Measurements from ENCODE around the gene ITPR1.

Gene ITPR1

DNA sequence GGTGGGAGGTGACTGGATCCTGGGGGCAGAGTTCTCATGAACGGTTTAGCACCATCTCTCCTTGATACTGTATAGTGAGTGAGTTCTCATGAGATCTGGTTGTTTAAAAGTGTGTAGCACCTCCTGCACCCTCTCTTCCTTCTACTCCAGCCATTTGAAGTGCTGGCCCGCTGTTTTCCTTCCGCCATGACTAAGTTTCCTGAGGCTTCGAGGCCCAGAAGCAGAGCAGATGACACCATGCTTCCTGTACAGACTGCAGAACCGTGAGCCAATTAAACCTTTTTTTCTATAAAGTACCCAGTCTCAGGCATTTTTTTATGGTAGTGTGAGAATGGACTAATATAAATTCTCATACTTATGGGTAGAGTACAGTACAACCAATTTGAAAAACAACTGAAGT, 362.5 kb downstream of the ITPR1 start:
- TF ChIP-seq, protein P1, sequence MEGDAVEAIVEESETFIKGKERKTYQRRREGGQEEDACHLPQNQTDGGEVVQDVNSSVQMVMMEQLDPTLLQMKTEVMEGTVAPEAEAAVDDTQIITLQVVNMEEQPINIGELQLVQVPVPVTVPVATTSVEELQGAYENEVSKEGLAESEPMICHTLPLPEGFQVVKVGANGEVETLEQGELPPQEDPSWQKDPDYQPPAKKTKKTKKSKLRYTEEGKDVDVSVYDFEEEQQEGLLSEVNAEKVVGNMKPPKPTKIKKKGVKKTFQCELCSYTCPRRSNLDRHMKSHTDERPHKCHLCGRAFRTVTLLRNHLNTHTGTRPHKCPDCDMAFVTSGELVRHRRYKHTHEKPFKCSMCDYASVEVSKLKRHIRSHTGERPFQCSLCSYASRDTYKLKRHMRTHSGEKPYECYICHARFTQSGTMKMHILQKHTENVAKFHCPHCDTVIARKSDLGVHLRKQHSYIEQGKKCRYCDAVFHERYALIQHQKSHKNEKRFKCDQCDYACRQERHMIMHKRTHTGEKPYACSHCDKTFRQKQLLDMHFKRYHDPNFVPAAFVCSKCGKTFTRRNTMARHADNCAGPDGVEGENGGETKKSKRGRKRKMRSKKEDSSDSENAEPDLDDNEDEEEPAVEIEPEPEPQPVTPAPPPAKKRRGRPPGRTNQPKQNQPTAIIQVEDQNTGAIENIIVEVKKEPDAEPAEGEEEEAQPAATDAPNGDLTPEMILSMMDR (conservative IDR thresholded peaks at IDR 0.05; ENCODE audit: low read length): no peak
- TF ChIP-seq EZH2phosphoT487 (IDR thresholded peaks at IDR 0.05; ENCODE audit: borderline replicate concordance): no peak

DNA sequence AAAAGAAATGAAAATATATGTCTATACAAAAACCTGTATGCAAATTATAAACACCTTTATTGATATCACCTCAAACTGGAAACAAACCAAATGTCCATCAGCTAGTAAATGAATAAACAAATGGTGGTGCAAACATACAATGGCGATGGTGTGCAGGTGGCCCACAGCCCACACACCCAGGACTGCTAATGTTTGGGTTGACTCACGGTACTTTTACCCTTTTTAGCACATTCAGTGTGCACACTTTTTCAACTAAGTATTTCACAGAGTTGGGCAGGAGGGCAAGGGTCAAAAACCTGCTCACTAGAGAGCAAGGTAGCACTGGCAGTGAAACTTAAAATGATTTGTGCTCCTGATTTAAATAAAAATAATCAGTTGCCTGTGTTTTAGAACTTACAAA, 363.0 kb downstream of the ITPR1 start:
- H4K20me1 ChIP-seq (ENCODE audit: insufficient read depth, low read length, poor library complexity, severe bottlenecking): no peaks in the 10 kb centered on the region
- H3K79me2 ChIP-seq (ENCODE audit: insufficient read depth, low read length): no peaks in the 10 kb centered on the region
- no peaks in the 10 kb centered on the region for H3F3A ChIP-seq (ENCODE audit: low read depth)
- no peak overlapping the region for H3K4me2 ChIP-seq (ENCODE audit: low read depth, low read length, poor library complexity, severe bottlenecking)
- H3K27me3 ChIP-seq (ENCODE audit: insufficient read depth, low read length, poor library complexity, severe bottlenecking): no peaks in the 10 kb centered on the region
- no peak overlapping the region for H3K9ac ChIP-seq (ENCODE audit: low read depth, low read length, poor library complexity, severe bottlenecking)
- TF ChIP-seq, protein P1 (conservative IDR thresholded peaks at IDR 0.05; ENCODE audit: low read length): no peak
- no peak for TF ChIP-seq EZH2phosphoT487 (IDR thresholded peaks at IDR 0.05; ENCODE audit: borderline replicate concordance)
- H3K4me1 ChIP-seq (ENCODE audit: insufficient read depth, low read length, poor library complexity, severe bottlenecking): peaks cover 22% of the 10 kb centered on the region
- H3K4me3 ChIP-seq (ENCODE audit: low read length, poor library complexity, severe bottlenecking): no peak overlapping the region
- no peaks in the 10 kb centered on the region for H3K9me2 ChIP-seq (replicated peaks; ENCODE audit: low read depth, low read length)
- H3K9me3 ChIP-seq (ENCODE audit: insufficient read depth, low read depth, low read length): peaks cover 2% of the 10 kb centered on the region; the same call in 1 of the 2 replicates
- H2AFZ ChIP-seq (ENCODE audit: low read length): no peak overlapping the region
- H3K36me3 ChIP-seq (ENCODE audit: insufficient read depth, low read length): no peaks in the 10 kb centered on the region

More for the DNA sequence above, 362.5 kb downstream of the ITPR1 start:
- Histone ChIP-seq H2AFZ (ENCODE audit: low read length) (no peak overlapping the region), H3F3A (ENCODE audit: low read depth) (no peaks in the 10 kb centered on the region), H3K9ac (ENCODE audit: low read depth, low read length, poor library complexity, severe bottlenecking) (no peak overlapping the region), H3K36me3 (ENCODE audit: insufficient read depth, low read length) (no peaks in the 10 kb centered on the region), H3K4me1 (ENCODE audit: insufficient read depth, low read length, poor library complexity, severe bottlenecking) (peaks cover 22% of the 10 kb centered on the region), H3K27me3 (ENCODE audit: insufficient read depth, low read length, poor library complexity, severe bottlenecking) (no peaks in the 10 kb centered on the region), H3K9me3 (ENCODE audit: insufficient read depth, low read depth, low read length) (no peaks in the 10 kb centered on the region), H3K9me2 (replicated peaks; ENCODE audit: low read depth, low read length) (no peaks in the 10 kb centered on the region), H3K4me2 (ENCODE audit: low read depth, low read length, poor library complexity, severe bottlenecking) (no peak overlapping the region), H3K79me2 (ENCODE audit: insufficient read depth, low read length) (no peaks in the 10 kb centered on the region), H3K4me3 (ENCODE audit: low read length, poor library complexity, severe bottlenecking) (no peak overlapping the region), H4K20me1 (ENCODE audit: insufficient read depth, low read length, poor library complexity, severe bottlenecking) (no peaks in the 10 kb centered on the region)

DNA sequence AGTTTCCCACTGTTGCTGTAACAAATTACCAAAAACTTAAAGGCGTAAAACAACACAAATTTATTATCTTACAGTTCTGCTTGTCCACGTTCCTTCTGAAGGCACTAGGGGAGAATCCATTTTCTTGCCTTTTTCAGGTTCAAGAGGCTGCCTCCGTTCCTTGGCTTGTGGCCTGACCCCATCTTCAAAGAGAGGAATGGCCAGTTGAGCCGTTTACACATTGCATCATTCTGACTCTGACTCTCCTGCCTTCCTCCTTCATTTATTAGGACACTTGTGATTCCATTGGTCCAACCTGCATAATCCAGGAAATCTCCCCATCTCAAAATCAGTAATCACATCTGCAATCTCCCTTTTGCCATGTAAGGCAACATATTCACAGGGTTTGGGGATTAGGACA, 363.4 kb downstream of the ITPR1 start:
- Histone ChIP-seq H2AFZ (ENCODE audit: low read length) (no peak overlapping the region), H3K4me1 (ENCODE audit: insufficient read depth, low read length, poor library complexity, severe bottlenecking) (peaks cover 22% of the 10 kb centered on the region)
- TF ChIP-seq, protein P1 (conservative IDR thresholded peaks at IDR 0.05; ENCODE audit: low read length): no peak
- no peak for TF ChIP-seq EZH2phosphoT487 (IDR thresholded peaks at IDR 0.05; ENCODE audit: borderline replicate concordance)

More for the DNA sequence above, 363.4 kb downstream of the ITPR1 start:
- H4K20me1 ChIP-seq (ENCODE audit: insufficient read depth, low read length, poor library complexity, severe bottlenecking): no peaks in the 10 kb centered on the region
- H3F3A ChIP-seq (ENCODE audit: low read depth): no peaks in the 10 kb centered on the region
- H3K4me2 ChIP-seq (ENCODE audit: low read depth, low read length, poor library complexity, severe bottlenecking): no peak overlapping the region
- H3K9me2 ChIP-seq (replicated peaks; ENCODE audit: low read depth, low read length): no peaks in the 10 kb centered on the region
- H3K9me3 ChIP-seq (ENCODE audit: insufficient read depth, low read depth, low read length): peaks cover 4% of the 10 kb centered on the region; the same call in 1 of the 2 replicates
- H3K4me3 ChIP-seq (ENCODE audit: low read length, poor library complexity, severe bottlenecking): no peak overlapping the region
- H3K79me2 ChIP-seq (ENCODE audit: insufficient read depth, low read length): no peaks in the 10 kb centered on the region
- no peaks in the 10 kb centered on the region for H3K36me3 ChIP-seq (ENCODE audit: insufficient read depth, low read length)
- H3K27me3 ChIP-seq (ENCODE audit: insufficient read depth, low read length, poor library complexity, severe bottlenecking): no peaks in the 10 kb centered on the region
- H3K9ac ChIP-seq (ENCODE audit: low read depth, low read length, poor library complexity, severe bottlenecking): no peak overlapping the region

Data from Loucy (cell line).